ENCODE measurements around the gene ARX.
A peak's percentile ranks its signal among the peaks of the same experiment; 100 is the strongest.

The ARX gene

GRCh38 chrX:25015486-25016360 lies at the start of gene ARX:
TSS of gene ARX (minus strand) at chrX:25015965. CDS start at chrX:25015737, 228 bp downstream.
- FAIRE-seq: no peak
- no peak for DNase-seq (ENCODE audit: low spot score)

GRCh38 chrX:25059273-25059672 lies 43.5 kb upstream of the ARX start:
- DNase-seq (ENCODE audit: low spot score) (no peak), FAIRE-seq (no peak)

GRCh38 chrX:25052798-25053534 lies 37.2 kb upstream of the ARX start:
- no peak for DNase-seq (ENCODE audit: low spot score)
- no peak for FAIRE-seq

- FAIRE-seq (no peak), DNase-seq (ENCODE audit: low spot score) (no peak)
These were observed 34.2 kb upstream of the ARX start for GRCh38 chrX:25049971-25050370.

GRCh38 chrX:25049357-25049756 lies 33.6 kb upstream of the ARX start:
- DNase-seq (ENCODE audit: low spot score) (no peak), FAIRE-seq (no peak)

GRCh38 chrX:25048178-25048577 lies 32.4 kb upstream of the ARX start:
- DNase-seq (ENCODE audit: low spot score): no peak
- no peak for FAIRE-seq

GRCh38 chrX:25043192-25043591 lies 27.4 kb upstream of the ARX start:
- no peak for DNase-seq (ENCODE audit: low spot score)
- no peak for FAIRE-seq

GRCh38 chrX:25039036-25039435 lies 23.3 kb upstream of the ARX start:
- DNase-seq (ENCODE audit: low spot score) (no peak), FAIRE-seq (no peak)

- DNase-seq (ENCODE audit: low spot score) (no peak), FAIRE-seq (no peak)
These were observed 19.1 kb upstream of the ARX start for GRCh38 chrX:25034889-25035288.

- no peak for FAIRE-seq
- DNase-seq (ENCODE audit: low spot score): no peak
These were observed 13.6 kb upstream of the ARX start for GRCh38 chrX:25029288-25029825.

GRCh38 chrX:25028726-25029125 lies 13.0 kb upstream of the ARX start:
- DNase-seq (ENCODE audit: low spot score) (no peak), FAIRE-seq (no peak)

GRCh38 chrX:25026576-25026975 lies 10.8 kb upstream of the ARX start:
- FAIRE-seq (no peak), DNase-seq (ENCODE audit: low spot score) (no peak)

GRCh38 chrX:25025615-25026014 lies 9.8 kb upstream of the ARX start:
- DNase-seq (ENCODE audit: low spot score) (no peak), FAIRE-seq (no peak)

GRCh38 chrX:25023908-25024307 lies 8.1 kb upstream of the ARX start:
- DNase-seq (ENCODE audit: low spot score) (no peak), FAIRE-seq (no peak)

- DNase-seq (ENCODE audit: low spot score): no peak
- FAIRE-seq: no peak
These were observed 6.9 kb upstream of the ARX start for GRCh38 chrX:25022499-25023325.

- no peak for FAIRE-seq
- DNase-seq (ENCODE audit: low spot score): peak; percentile 55
These were observed 5.2 kb upstream of the ARX start for GRCh38 chrX:25020905-25021449.

GRCh38 chrX:25020391-25020904 lies 4.7 kb upstream of the ARX start:
- DNase-seq (ENCODE audit: low spot score) (peak; percentile 10), FAIRE-seq (no peak)

GRCh38 chrX:25019707-25020390 lies 4.1 kb upstream of the ARX start:
- DNase-seq (ENCODE audit: low spot score) (no peak), FAIRE-seq (no peak)

GRCh38 chrX:25018682-25019081 lies 2.9 kb upstream of the ARX start:
- FAIRE-seq (no peak), DNase-seq (ENCODE audit: low spot score) (no peak)

GRCh38 chrX:25017667-25018247 lies 2.0 kb upstream of the ARX start:
- DNase-seq (ENCODE audit: low spot score): no peak
- no peak for FAIRE-seq
